Neutrophil (primary cell): ENCODE data around the gene SOAT2.

Experiments
- H3K27ac ChIP-seq: fragments of 200-600 bp; sonication (generic); 2 replicates; pipeline ENCODE4 v1.5.1; 2016; ENCODE audit warnings: mild to moderate bottlenecking, moderate library complexity
- H3K27me3 ChIP-seq: fragments of 200-600 bp; sonication (generic); 2 replicates; pipeline ENCODE4 v1.6.0; 2016; ENCODE audit warnings: mild to moderate bottlenecking
- H3K36me3 ChIP-seq: fragments of 200-600 bp; sonication (generic); 2 replicates; pipeline ENCODE4 v1.5.1; 2017
- H3K4me1 ChIP-seq, 2 experiments: fragments of 200-600 bp in 1 of 2; sonication (generic) in 1 of 2; 1 replicate in 1 of 2; 2 replicates in 1 of 2; pipeline versions ENCODE4 v1.5.1 to v1.6.1; 2013 to 2016; ENCODE audit warnings: low read depth in 1 of 2, low read length in 1 of 2, mild to moderate bottlenecking in 1 of 2, moderate library complexity in 1 of 2; ENCODE audit not compliant: control insufficient read depth in 1 of 2, insufficient read depth in 1 of 2
- H3K4me3 ChIP-seq, 2 experiments: fragments of 200-600 bp in 1 of 2; sonication (generic) in 1 of 2; 1 replicate in 1 of 2; 2 replicates in 1 of 2; pipeline ENCODE4 v1.5.1; 2013 to 2016; ENCODE audit warnings: low read depth in 1 of 2, low read length in 1 of 2, mild to moderate bottlenecking in 1 of 2, moderate library complexity in 1 of 2
- H3K9me3 ChIP-seq: fragments of 200-600 bp; sonication (generic); 2 replicates; pipeline ENCODE4 v1.5.1; 2016
- CTCF ChIP-seq: fragments of 200-600 bp; sonication (generic); IDR thresholded peaks from 2 replicates; pipeline ENCODE4 v1.5.1; 2016; ENCODE audit warnings: antibody characterized with exemption

The SOAT2 gene

GRCh38 chr12:53170876-53171724, 67.8 kb downstream of the SOAT2 start:
- Histone ChIP-seq H3K27me3 (no peaks in the 10 kb centered on the region), H3K9me3 (no peaks in the 10 kb centered on the region), H3K27ac (no peak overlapping the region), H3K36me3 (peaks cover 50% of the 10 kb centered on the region), H3K4me3 (no peak overlapping the region), H3K4me1 (no peaks in the 10 kb centered on the region)
- TF ChIP-seq CTCF = no peak

- Histone ChIP-seq H3K4me3 (no peak overlapping the region), H3K4me1 (no peaks in the 10 kb centered on the region), H3K27ac (no peak overlapping the region), H3K27me3 (no peaks in the 10 kb centered on the region), H3K36me3 (peaks cover 49% of the 10 kb centered on the region), H3K9me3 (no peaks in the 10 kb centered on the region)
- TF ChIP-seq CTCF = no peak
Measured at GRCh38 chr12:53171725-53172329, 68.5 kb downstream of the SOAT2 start.

- no peak for TF ChIP-seq CTCF
- H3K4me1 ChIP-seq = no peaks in the 10 kb centered on the region
- H3K36me3 ChIP-seq = peaks cover 45% of the 10 kb centered on the region
- H3K4me3 ChIP-seq = no peak overlapping the region
- no peaks in the 10 kb centered on the region for H3K9me3 ChIP-seq
- no peak overlapping the region for H3K27ac ChIP-seq
- H3K27me3 ChIP-seq = no peaks in the 10 kb centered on the region
Measured at GRCh38 chr12:53172352-53172751, 69.1 kb downstream of the SOAT2 start.

GRCh38 chr12:53173085-53173715, 69.9 kb downstream of the SOAT2 start:
- H3K27me3 ChIP-seq = no peaks in the 10 kb centered on the region
- H3K4me1 ChIP-seq = no peaks in the 10 kb centered on the region
- no peak for TF ChIP-seq CTCF

More at GRCh38 chr12:53173085-53173715, 69.9 kb downstream of the SOAT2 start:
- no peaks in the 10 kb centered on the region for H3K9me3 ChIP-seq
- peaks cover 39% of the 10 kb centered on the region for H3K36me3 ChIP-seq
- no peak overlapping the region for H3K27ac ChIP-seq
- no peak overlapping the region for H3K4me3 ChIP-seq
